ENCODE measurements around the gene CAPZA1.

CAPZA1 gene

GRCh38 chr1:112619518-112620376, at the start of gene CAPZA1:
CAPZA1 (plus strand) TSS chr1:112619832; CDS start chr1:112619845, 13 bp downstream.
- peaks cover 0 to 2% of the 10 kb centered on the region in 2 donors for H3K36me3 ChIP-seq (ENCODE audit: control insufficient read depth in 1 of 2, insufficient read depth in 2 of 2, low read length in 2 of 2)
- peak within 1 kb of the TSS; percentile 95 for H3K27ac ChIP-seq (ENCODE audit: low read depth, low read length)
- peak within 1 kb of the TSS; percentile 99 to 100 for H3K9ac ChIP-seq (ENCODE audit: low read depth in 1 of 2, low read length in 2 of 2)
- no peaks in the 10 kb centered on the region for H3K9me3 ChIP-seq (ENCODE audit: control insufficient read depth in 1 of 2, low read length in 2 of 2)
- H3K4me3 ChIP-seq (ENCODE audit: low read depth in 1 of 2, low read length in 2 of 2): peak within 1 kb of the TSS; percentile 98 to 99
- no peaks in the 10 kb centered on the region for H3K27me3 ChIP-seq (ENCODE audit: control insufficient read depth in 1 of 2, insufficient read depth in 2 of 2, low read length in 2 of 2)
- H3K4me1 ChIP-seq (ENCODE audit: control insufficient read depth in 1 of 2, insufficient read depth in 2 of 2, low read length in 2 of 2): peaks cover 19 to 29% of the 10 kb centered on the region in 2 donors

DNA sequence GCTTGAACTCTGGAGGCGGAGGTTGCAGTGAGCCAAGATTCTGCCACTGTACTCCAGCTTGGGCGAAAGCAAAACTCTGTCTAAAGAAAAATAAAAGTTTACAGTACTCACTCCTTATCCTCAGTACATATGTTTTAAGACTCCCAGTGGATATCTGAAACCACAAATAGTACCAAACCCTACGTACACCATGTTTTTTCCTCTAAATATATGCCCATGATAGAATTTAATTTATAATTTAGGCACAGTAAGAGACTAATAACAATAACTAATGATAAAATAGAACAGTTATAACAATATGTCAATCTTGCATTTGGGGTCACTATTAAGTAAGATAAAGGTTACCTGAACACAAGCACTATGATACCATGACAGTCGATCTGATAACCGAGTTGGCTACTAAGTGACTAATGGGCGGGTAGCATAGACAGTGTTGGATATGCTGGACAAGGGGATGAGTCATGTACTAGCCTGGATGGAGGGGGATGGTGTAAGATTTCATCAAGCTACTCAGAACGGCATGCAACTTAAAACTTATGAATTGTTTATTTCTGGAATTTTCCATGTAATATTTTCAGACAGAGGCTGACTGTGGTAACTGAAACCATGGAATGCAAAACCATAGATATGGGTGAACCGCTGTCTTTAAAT, 44.4 kb upstream of the CAPZA1 start:
- peaks cover 15 to 16% of the 10 kb centered on the region in 2 donors for H3K36me3 ChIP-seq (ENCODE audit: control insufficient read depth in 1 of 2, insufficient read depth in 2 of 2, low read length in 2 of 2)
- H3K27ac ChIP-seq (ENCODE audit: low read depth, low read length): no peak overlapping the region
- H3K4me3 ChIP-seq (ENCODE audit: low read depth in 1 of 2, low read length in 2 of 2): no peak overlapping the region
- H3K9me3 ChIP-seq (ENCODE audit: control insufficient read depth in 1 of 2, low read length in 2 of 2): no peaks in the 10 kb centered on the region
- H3K4me1 ChIP-seq (ENCODE audit: control insufficient read depth in 1 of 2, insufficient read depth in 2 of 2, low read length in 2 of 2): no peaks in the 10 kb centered on the region
- H3K9ac ChIP-seq (ENCODE audit: low read depth in 1 of 2, low read length in 2 of 2): no peak overlapping the region
- H3K27me3 ChIP-seq (ENCODE audit: control insufficient read depth in 1 of 2, insufficient read depth in 2 of 2, low read length in 2 of 2): no peaks in the 10 kb centered on the region

DNA sequence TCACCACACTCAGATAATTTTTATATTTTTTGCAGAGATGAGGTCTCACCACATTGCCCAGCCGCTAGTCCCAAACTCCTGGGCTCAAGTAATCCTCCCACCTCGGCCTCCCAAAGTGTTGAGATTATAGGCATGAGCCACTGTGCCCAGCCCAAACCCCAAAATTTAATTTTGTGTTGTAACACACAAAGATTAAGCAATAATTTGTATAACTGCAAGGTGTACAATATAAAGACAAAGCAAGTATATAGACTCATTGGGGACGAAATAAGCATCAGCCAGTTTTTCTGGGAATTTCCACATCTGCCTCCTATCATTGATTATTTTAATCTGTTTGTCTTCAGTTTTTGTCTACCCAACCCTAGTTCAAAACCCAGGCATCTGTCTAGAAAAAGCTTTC, 43.4 kb upstream of the CAPZA1 start:
- Histone ChIP-seq H3K27me3 (ENCODE audit: control insufficient read depth in 1 of 2, insufficient read depth in 2 of 2, low read length in 2 of 2) (no peaks in the 10 kb centered on the region), H3K36me3 (ENCODE audit: control insufficient read depth in 1 of 2, insufficient read depth in 2 of 2, low read length in 2 of 2) (peaks cover 15 to 16% of the 10 kb centered on the region in 2 donors), H3K4me1 (ENCODE audit: control insufficient read depth in 1 of 2, insufficient read depth in 2 of 2, low read length in 2 of 2) (no peaks in the 10 kb centered on the region), H3K4me3 (ENCODE audit: low read depth in 1 of 2, low read length in 2 of 2) (no peak overlapping the region), H3K9ac (ENCODE audit: low read depth in 1 of 2, low read length in 2 of 2) (no peak overlapping the region), H3K27ac (ENCODE audit: low read depth, low read length) (no peak overlapping the region), H3K9me3 (ENCODE audit: control insufficient read depth in 1 of 2, low read length in 2 of 2) (no peaks in the 10 kb centered on the region)

GRCh38 chr1:112579801-112580510, 39.7 kb upstream of the CAPZA1 start:
- Histone ChIP-seq H3K27me3 (ENCODE audit: control insufficient read depth in 1 of 2, insufficient read depth in 2 of 2, low read length in 2 of 2) (no peaks in the 10 kb centered on the region), H3K9ac (ENCODE audit: low read depth in 1 of 2, low read length in 2 of 2) (no peak overlapping the region), H3K4me3 (ENCODE audit: low read depth in 1 of 2, low read length in 2 of 2) (no peak overlapping the region), H3K4me1 (ENCODE audit: control insufficient read depth in 1 of 2, insufficient read depth in 2 of 2, low read length in 2 of 2) (no peaks in the 10 kb centered on the region), H3K36me3 (ENCODE audit: control insufficient read depth in 1 of 2, insufficient read depth in 2 of 2, low read length in 2 of 2) (peaks cover 12 to 15% of the 10 kb centered on the region in 2 donors), H3K9me3 (ENCODE audit: control insufficient read depth in 1 of 2, low read length in 2 of 2) (no peaks in the 10 kb centered on the region), H3K27ac (ENCODE audit: low read depth, low read length) (no peak overlapping the region)

GRCh38 chr1:112581586-112582192, 37.9 kb upstream of the CAPZA1 start:
- no peaks in the 10 kb centered on the region for H3K27me3 ChIP-seq (ENCODE audit: control insufficient read depth in 1 of 2, insufficient read depth in 2 of 2, low read length in 2 of 2)
- H3K9me3 ChIP-seq (ENCODE audit: control insufficient read depth in 1 of 2, low read length in 2 of 2): no peaks in the 10 kb centered on the region
- no peaks in the 10 kb centered on the region for H3K4me1 ChIP-seq (ENCODE audit: control insufficient read depth in 1 of 2, insufficient read depth in 2 of 2, low read length in 2 of 2)
- H3K9ac ChIP-seq (ENCODE audit: low read depth in 1 of 2, low read length in 2 of 2): no peak overlapping the region
- H3K27ac ChIP-seq (ENCODE audit: low read depth, low read length): no peak overlapping the region
- H3K36me3 ChIP-seq (ENCODE audit: control insufficient read depth in 1 of 2, insufficient read depth in 2 of 2, low read length in 2 of 2): peaks cover 8 to 10% of the 10 kb centered on the region in 2 donors
- H3K4me3 ChIP-seq (ENCODE audit: low read depth in 1 of 2, low read length in 2 of 2): no peak overlapping the region

DNA sequence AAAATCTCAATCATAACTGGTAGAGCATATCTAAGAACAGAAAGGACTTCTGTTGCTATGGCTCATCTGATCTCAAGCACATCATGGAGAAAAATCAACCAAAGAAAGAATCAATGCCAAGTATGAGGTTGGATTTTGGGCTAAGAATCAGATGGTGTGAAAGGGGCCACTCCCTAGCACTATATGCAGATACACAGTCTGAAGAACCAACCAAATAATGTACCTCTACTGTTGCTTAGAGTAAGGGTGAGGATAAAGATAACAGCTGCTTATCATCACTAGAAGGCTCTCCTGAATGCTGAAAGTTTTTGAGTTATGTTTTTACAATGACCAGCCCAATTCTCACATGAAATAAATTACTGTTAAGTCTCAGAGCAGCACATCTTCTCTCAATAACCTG, 36.3 kb upstream of the CAPZA1 start:
- no peak overlapping the region for H3K4me3 ChIP-seq (ENCODE audit: low read depth in 1 of 2, low read length in 2 of 2)
- no peak overlapping the region for H3K27ac ChIP-seq (ENCODE audit: low read depth, low read length)
- no peak overlapping the region for H3K9ac ChIP-seq (ENCODE audit: low read depth in 1 of 2, low read length in 2 of 2)
- H3K36me3 ChIP-seq (ENCODE audit: control insufficient read depth in 1 of 2, insufficient read depth in 2 of 2, low read length in 2 of 2): peaks cover 3 to 6% of the 10 kb centered on the region in 2 donors
- no peaks in the 10 kb centered on the region for H3K4me1 ChIP-seq (ENCODE audit: control insufficient read depth in 1 of 2, insufficient read depth in 2 of 2, low read length in 2 of 2)
- peaks cover 0 to 3% of the 10 kb centered on the region in 2 donors for H3K9me3 ChIP-seq (ENCODE audit: control insufficient read depth in 1 of 2, low read length in 2 of 2)
- H3K27me3 ChIP-seq (ENCODE audit: control insufficient read depth in 1 of 2, insufficient read depth in 2 of 2, low read length in 2 of 2): no peaks in the 10 kb centered on the region

- Histone ChIP-seq H3K36me3 (ENCODE audit: control insufficient read depth in 1 of 2, insufficient read depth in 2 of 2, low read length in 2 of 2) (peaks cover 20% of the 10 kb centered on the region in 2 donors), H3K27me3 (ENCODE audit: control insufficient read depth in 1 of 2, insufficient read depth in 2 of 2, low read length in 2 of 2) (no peaks in the 10 kb centered on the region), H3K9ac (ENCODE audit: low read depth in 1 of 2, low read length in 2 of 2) (no peak overlapping the region), H3K27ac (ENCODE audit: low read depth, low read length) (no peak overlapping the region), H3K4me1 (ENCODE audit: control insufficient read depth in 1 of 2, insufficient read depth in 2 of 2, low read length in 2 of 2) (no peaks in the 10 kb centered on the region), H3K9me3 (ENCODE audit: control insufficient read depth in 1 of 2, low read length in 2 of 2) (peaks cover 2 to 3% of the 10 kb centered on the region in 2 donors), H3K4me3 (ENCODE audit: low read depth in 1 of 2, low read length in 2 of 2) (no peak overlapping the region)
These were observed 29.9 kb upstream of the CAPZA1 start for GRCh38 chr1:112589766-112590165.

- peaks cover 20 to 32% of the 10 kb centered on the region in 2 donors for H3K36me3 ChIP-seq (ENCODE audit: control insufficient read depth in 1 of 2, insufficient read depth in 2 of 2, low read length in 2 of 2)
- H3K27me3 ChIP-seq (ENCODE audit: control insufficient read depth in 1 of 2, insufficient read depth in 2 of 2, low read length in 2 of 2): no peaks in the 10 kb centered on the region
- peaks cover 0 to 2% of the 10 kb centered on the region in 2 donors for H3K9me3 ChIP-seq (ENCODE audit: control insufficient read depth in 1 of 2, low read length in 2 of 2)
- no peak overlapping the region for H3K9ac ChIP-seq (ENCODE audit: low read depth in 1 of 2, low read length in 2 of 2)
- no peak overlapping the region for H3K4me3 ChIP-seq (ENCODE audit: low read depth in 1 of 2, low read length in 2 of 2)
- H3K27ac ChIP-seq (ENCODE audit: low read depth, low read length): no peak overlapping the region
- no peaks in the 10 kb centered on the region for H3K4me1 ChIP-seq (ENCODE audit: control insufficient read depth in 1 of 2, insufficient read depth in 2 of 2, low read length in 2 of 2)
These were observed 25.3 kb upstream of the CAPZA1 start for GRCh38 chr1:112594208-112594876.

DNA sequence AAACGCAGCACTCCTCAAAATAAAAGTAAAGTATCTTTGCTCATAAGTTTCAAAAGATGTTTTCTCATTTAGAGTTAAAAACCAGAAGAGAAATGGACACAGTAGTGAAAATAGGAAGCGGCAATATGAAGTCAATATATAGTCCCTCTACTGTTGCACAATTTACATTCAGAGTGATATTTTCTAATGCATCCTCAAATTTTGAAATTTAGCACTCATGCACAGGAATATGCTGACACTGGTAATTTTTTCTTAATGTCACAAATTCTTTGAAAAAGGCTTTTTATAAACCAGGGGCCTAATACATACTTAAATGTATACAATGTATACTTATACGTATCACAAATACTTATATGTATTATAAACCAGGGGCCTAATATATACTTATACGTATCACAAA, 20.2 kb upstream of the CAPZA1 start:
- Histone ChIP-seq H3K36me3 (ENCODE audit: control insufficient read depth in 1 of 2, insufficient read depth in 2 of 2, low read length in 2 of 2) (peaks cover 7 to 42% of the 10 kb centered on the region in 2 donors), H3K4me3 (ENCODE audit: low read depth in 1 of 2, low read length in 2 of 2) (no peak overlapping the region), H3K9me3 (ENCODE audit: control insufficient read depth in 1 of 2, low read length in 2 of 2) (no peaks in the 10 kb centered on the region), H3K9ac (ENCODE audit: low read depth in 1 of 2, low read length in 2 of 2) (no peak overlapping the region), H3K27ac (ENCODE audit: low read depth, low read length) (no peak overlapping the region), H3K27me3 (ENCODE audit: control insufficient read depth in 1 of 2, insufficient read depth in 2 of 2, low read length in 2 of 2) (no peaks in the 10 kb centered on the region), H3K4me1 (ENCODE audit: control insufficient read depth in 1 of 2, insufficient read depth in 2 of 2, low read length in 2 of 2) (no peaks in the 10 kb centered on the region)
